ENCODE data around the gene NACC2. TPM values are rescaled to one million over a fixed set of nuclear protein-coding genes. Genes with fewer than 3 reads are reported as not detected.

NACC2 gene
- total and polyA plus RNA-seq, 10 of the 15 experiments (the other 5 are each of a cell fraction or from before 2014, with no cell fraction given): 0.66 to 14.7 (median 3.5) TPM

DNA sequence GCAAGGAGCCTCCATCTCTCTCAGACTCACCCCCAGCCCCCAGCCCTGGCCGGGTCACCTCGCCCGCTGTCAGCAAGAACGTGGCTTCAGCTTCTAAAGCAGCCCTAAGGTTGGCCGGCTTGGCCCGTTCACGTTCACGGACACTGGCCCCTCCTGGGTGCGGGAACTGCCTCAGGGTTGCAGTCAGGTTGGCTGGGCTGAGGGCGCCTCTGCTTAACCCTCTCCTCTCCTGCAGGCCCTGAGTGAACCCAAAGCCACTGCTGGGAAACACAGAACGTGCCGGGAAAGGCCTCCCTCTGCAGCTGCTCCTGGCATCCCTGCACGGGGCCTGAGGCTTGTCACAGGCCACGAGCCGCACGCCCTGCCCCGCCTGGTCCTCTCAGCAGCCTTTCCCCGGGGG is 93.9 kb downstream of the NACC2 start:
- SMC1A ChIA-PET (ENCODE audit: uncharacterized antibody, unreplicated experiment): no interaction called here
- DNase-seq (ENCODE audit: low read depth, low spot score): no peak
- Histone ChIP-seq H3K36me3 (ENCODE audit: control insufficient read depth in 2 of 2, insufficient read depth in 2 of 2, low read length in 1 of 2) (no peaks in the 10 kb centered on the region), H2AFZ (ENCODE audit: control insufficient read depth, low read depth, low read length) (no peak overlapping the region), H3K9ac (ENCODE audit: control insufficient read depth, insufficient read depth, low read length) (no peak overlapping the region), H3K4me1 (ENCODE audit: control insufficient read depth, insufficient read depth, low read length) (no peaks in the 10 kb centered on the region), H4K20me1 (ENCODE audit: control insufficient read depth, insufficient read depth) (no peaks in the 10 kb centered on the region; the same call in 1 of the 2 replicates), H3K4me3 (no peak overlapping the region), H3K4me2 (ENCODE audit: control insufficient read depth, insufficient read depth) (no peak overlapping the region), H3K79me2 (ENCODE audit: control insufficient read depth, insufficient read depth, low read length) (no peaks in the 10 kb centered on the region), H3K27ac (ENCODE audit: control insufficient read depth, insufficient read depth) (no peak overlapping the region), H3K9me3 (replicated peaks; ENCODE audit: control insufficient read depth, insufficient read depth, low read length) (no peaks in the 10 kb centered on the region), H3K27me3 (replicated peaks in 1 of 2; ENCODE audit: control insufficient read depth in 2 of 2, insufficient read depth in 2 of 2, low read length in 1 of 2) (no peaks in the 10 kb centered on the region)
- intact Hi-C loops (cut with micrococcal nuclease; ENCODE audit: unreplicated experiment): no loop called here
- CTCF ChIA-PET: no interaction called here
- RAD21 ChIA-PET (ENCODE audit: unreplicated experiment): no interaction called here
- FAIRE-seq: no peak
- no TSS peak for BruUV-seq (replicated peaks)
- no peak for TF ChIP-seq MEF2A (IDR thresholded peaks at IDR 0.05; ENCODE audit: insufficient read depth, low read depth, low read length)
- WGBS (ENCODE audit: insufficient coverage, insufficient replicate concordance, low lambda C conversion rate, missing lambda C conversion rate): 40% methylated on average over 18 of the region's 18 CpGs
- in situ Hi-C loops (cut with MboI): no loop called here
- POLR2A ChIA-PET: no interaction called here
- ATAC-seq: no peak

GRCh38 chr9:135998410-135999071 is 96.5 kb downstream of the NACC2 start:
- TF ChIP-seq MTA2 (IDR thresholded peaks at IDR 0.05; ENCODE audit: low read depth): no peak
- TF ChIP-seq NR2C2 (IDR thresholded peaks at IDR 0.05; ENCODE audit: borderline replicate concordance, control insufficient read depth, insufficient read length, low read depth): no peak
- no peak for TF ChIP-seq SIX5 (IDR thresholded peaks at IDR 0.05; ENCODE audit: low read depth, low read length, severe bottlenecking)
- TF ChIP-seq, protein P1, sequence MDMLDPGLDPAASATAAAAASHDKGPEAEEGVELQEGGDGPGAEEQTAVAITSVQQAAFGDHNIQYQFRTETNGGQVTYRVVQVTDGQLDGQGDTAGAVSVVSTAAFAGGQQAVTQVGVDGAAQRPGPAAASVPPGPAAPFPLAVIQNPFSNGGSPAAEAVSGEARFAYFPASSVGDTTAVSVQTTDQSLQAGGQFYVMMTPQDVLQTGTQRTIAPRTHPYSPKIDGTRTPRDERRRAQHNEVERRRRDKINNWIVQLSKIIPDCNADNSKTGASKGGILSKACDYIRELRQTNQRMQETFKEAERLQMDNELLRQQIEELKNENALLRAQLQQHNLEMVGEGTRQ (IDR thresholded peaks at IDR 0.05; ENCODE audit: borderline replicate concordance, low read depth, low read length): no peak
- TF ChIP-seq STAT3 (IDR thresholded peaks at IDR 0.05; ENCODE audit: low read depth, low read length): no peak
- TF ChIP-seq PAX8 (IDR thresholded peaks at IDR 0.05): no peak
- TF ChIP-seq NFYB (IDR thresholded peaks at IDR 0.05; ENCODE audit: insufficient read depth, low read depth, low read length): no peak
- no peak for TF ChIP-seq E4F1 (IDR thresholded peaks at IDR 0.05; ENCODE audit: borderline replicate concordance, partially characterized antibody)
- no peak for TF ChIP-seq ZBED1 (IDR thresholded peaks at IDR 0.05; ENCODE audit: borderline replicate concordance)
- TF ChIP-seq ZSCAN29 (IDR thresholded peaks at IDR 0.05): no peak
- TF ChIP-seq, protein P2, sequence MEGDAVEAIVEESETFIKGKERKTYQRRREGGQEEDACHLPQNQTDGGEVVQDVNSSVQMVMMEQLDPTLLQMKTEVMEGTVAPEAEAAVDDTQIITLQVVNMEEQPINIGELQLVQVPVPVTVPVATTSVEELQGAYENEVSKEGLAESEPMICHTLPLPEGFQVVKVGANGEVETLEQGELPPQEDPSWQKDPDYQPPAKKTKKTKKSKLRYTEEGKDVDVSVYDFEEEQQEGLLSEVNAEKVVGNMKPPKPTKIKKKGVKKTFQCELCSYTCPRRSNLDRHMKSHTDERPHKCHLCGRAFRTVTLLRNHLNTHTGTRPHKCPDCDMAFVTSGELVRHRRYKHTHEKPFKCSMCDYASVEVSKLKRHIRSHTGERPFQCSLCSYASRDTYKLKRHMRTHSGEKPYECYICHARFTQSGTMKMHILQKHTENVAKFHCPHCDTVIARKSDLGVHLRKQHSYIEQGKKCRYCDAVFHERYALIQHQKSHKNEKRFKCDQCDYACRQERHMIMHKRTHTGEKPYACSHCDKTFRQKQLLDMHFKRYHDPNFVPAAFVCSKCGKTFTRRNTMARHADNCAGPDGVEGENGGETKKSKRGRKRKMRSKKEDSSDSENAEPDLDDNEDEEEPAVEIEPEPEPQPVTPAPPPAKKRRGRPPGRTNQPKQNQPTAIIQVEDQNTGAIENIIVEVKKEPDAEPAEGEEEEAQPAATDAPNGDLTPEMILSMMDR (IDR thresholded peaks at IDR 0.05 in 2 of 3, conservative IDR thresholded peaks at IDR 0.05 in 1 of 3; ENCODE audit: control insufficient read depth in 2 of 3, extremely low read depth in 1 of 3, insufficient read depth in 1 of 3, low read depth in 3 of 3, low read length in 3 of 3): no peak
- intact Hi-C loops (cut with micrococcal nuclease; ENCODE audit: unreplicated experiment): no loop called here
- Histone ChIP-seq H3K4me3 (no peak overlapping the region), H2AFZ (ENCODE audit: control insufficient read depth, low read depth, low read length) (no peak overlapping the region), H3K79me2 (ENCODE audit: control insufficient read depth, insufficient read depth, low read length) (no peaks in the 10 kb centered on the region), H3K9ac (ENCODE audit: control insufficient read depth, insufficient read depth, low read length) (no peak overlapping the region), H3K27ac (ENCODE audit: control insufficient read depth, insufficient read depth) (no peak overlapping the region), H4K20me1 (ENCODE audit: control insufficient read depth, insufficient read depth) (no peaks in the 10 kb centered on the region), H3K36me3 (ENCODE audit: control insufficient read depth in 2 of 2, insufficient read depth in 2 of 2, low read length in 1 of 2) (no peaks in the 10 kb centered on the region), H3K27me3 (replicated peaks in 1 of 2; ENCODE audit: control insufficient read depth in 2 of 2, insufficient read depth in 2 of 2, low read length in 1 of 2) (no peaks in the 10 kb centered on the region), H3K9me3 (replicated peaks; ENCODE audit: control insufficient read depth, insufficient read depth, low read length) (no peaks in the 10 kb centered on the region), H3K4me1 (ENCODE audit: control insufficient read depth, insufficient read depth, low read length) (no peaks in the 10 kb centered on the region), H3K4me2 (ENCODE audit: control insufficient read depth, insufficient read depth) (no peak overlapping the region)
- ChIA-PET SMC1A (ENCODE audit: uncharacterized antibody, unreplicated experiment) (no interaction called here), RAD21 (ENCODE audit: unreplicated experiment) (no interaction called here), POLR2A (no interaction called here), CTCF (no interaction called here)
- in situ Hi-C loops (cut with MboI): no loop called here
- WGBS (ENCODE audit: insufficient coverage, insufficient replicate concordance, low lambda C conversion rate, missing lambda C conversion rate): 55% methylated on average over 16 of the region's 16 CpGs
- BruUV-seq (replicated peaks): no TSS peak
- FAIRE-seq (no peak), DNase-seq (ENCODE audit: low read depth, low spot score) (no peak), ATAC-seq (no peak)

Data from GM12878 (cell line).